Activated CD4-positive, alpha-beta T cell treated with anti-CD3 and anti-CD28 coated beads for 36 hours (primary cell): Measurements from ENCODE around the gene KCNK1. TPM values are rescaled to one million over a fixed set of nuclear protein-coding genes. Genes with fewer than 3 reads are reported as not detected.
"Not testable (repeated sequence)": the region's sequence is repeated elsewhere in the genome, so short reads cannot be mapped to it uniquely, and the experiment has no call there.

ENCODE experiments used
- ATAC-seq: fragments of 200-7000 bp; cut with Tn5 transposase; one replicate; pipeline ENCODE4 v1.10.0; 2021; ENCODE audit warnings: mild to moderate bottlenecking, moderate library complexity
- CTCF ChIA-PET: fragments of 350-600 bp; sonication (Branson Sonifier 250); formaldehyde crosslinking; loops from one replicate; lab custom pipeline; 2021; ENCODE audit warnings: antibody characterized with exemption; lab: Charles Lee
- POLR2A ChIA-PET: fragments of 350-600 bp; sonication (Branson Sonifier 250); formaldehyde crosslinking; loops from one replicate; lab custom pipeline; 2021; ENCODE audit warnings: antibody characterized with exemption, inconsistent platforms; lab: Charles Lee
- DNase-seq: peaks from one replicate; pipeline ENCODE4 v3.0.0-alpha.2; 2020
- H3K27ac Mint-ChIP-seq: one replicate; pipeline ENCODE4 v1.8.0; 2021; ENCODE audit warnings: mixed read lengths
- H3K27me3 Mint-ChIP-seq: one replicate; pipeline ENCODE4 v1.8.0; 2021; ENCODE audit warnings: mixed read lengths
- H3K36me3 Mint-ChIP-seq: one replicate; pipeline ENCODE4 v1.8.0; 2021; ENCODE audit warnings: low read depth, mixed read lengths
- H3K4me1 Mint-ChIP-seq: one replicate; pipeline ENCODE4 v1.8.0; 2021; ENCODE audit warnings: mixed read lengths
- H3K4me3 Mint-ChIP-seq: one replicate; pipeline ENCODE4 v1.8.0; 2021; ENCODE audit warnings: mild to moderate bottlenecking, moderate library complexity, mixed read lengths
- H3K9me3 Mint-ChIP-seq: one replicate; pipeline ENCODE4 v1.8.0; 2021; ENCODE audit warnings: low read depth, mixed read lengths
- intact Hi-C, 2 experiments: fragments of 100-400 bp; cut with DNase I in 1 of 2; cut with micrococcal nuclease in 1 of 2; formaldehyde crosslinking; loops; one replicate each; pipeline versions ENCODE4 v1.14.2 to v1.15.1; 2022 to 2024; cut with DNase I, micrococcal nuclease
- total RNA-seq, 2 experiments: library from RNA; stranded (reverse); gene quantifications; one replicate each; pipeline ENCODE4 v1.2.3, GENCODE V29; 2021

The KCNK1 gene
- total RNA-seq, 2 experiments from 2014 or later = 0.91 to 1.1 TPM

DNA sequence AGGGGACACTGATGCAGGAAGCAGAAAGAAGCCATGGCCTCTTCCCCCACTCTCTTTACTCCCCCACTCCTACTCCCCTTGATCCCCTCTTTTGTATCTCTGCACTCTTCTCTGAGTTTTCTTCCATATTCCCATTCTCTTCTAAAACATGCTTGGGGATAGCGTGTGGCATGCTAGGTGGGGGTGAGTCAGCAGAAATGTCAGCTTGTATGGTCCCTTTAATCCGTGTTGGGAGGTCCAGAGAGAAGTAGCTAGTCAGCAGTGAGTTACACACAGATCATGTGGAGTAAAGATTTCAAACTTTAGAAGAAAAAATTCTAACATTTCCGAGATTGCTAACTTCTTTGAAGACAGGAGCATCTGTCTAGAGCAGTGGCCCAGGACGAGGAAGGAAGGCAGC is 4.0 kb upstream of the KCNK1 start:
- POLR2A ChIA-PET = no interaction called here
- Mint-ChIP-seq H3K36me3 (no peaks in the 10 kb centered on the region), H3K27ac (no peak overlapping the region), H3K9me3 (no peaks in the 10 kb centered on the region), H3K4me1 (peaks cover 10% of the 10 kb centered on the region), H3K4me3 (no peak overlapping the region), H3K27me3 (peaks cover 46% of the 10 kb centered on the region)
- DNase-seq (no peak), ATAC-seq (no peak)
- CTCF ChIA-PET = no interaction called here
- intact Hi-C loops = no loop called here

DNA sequence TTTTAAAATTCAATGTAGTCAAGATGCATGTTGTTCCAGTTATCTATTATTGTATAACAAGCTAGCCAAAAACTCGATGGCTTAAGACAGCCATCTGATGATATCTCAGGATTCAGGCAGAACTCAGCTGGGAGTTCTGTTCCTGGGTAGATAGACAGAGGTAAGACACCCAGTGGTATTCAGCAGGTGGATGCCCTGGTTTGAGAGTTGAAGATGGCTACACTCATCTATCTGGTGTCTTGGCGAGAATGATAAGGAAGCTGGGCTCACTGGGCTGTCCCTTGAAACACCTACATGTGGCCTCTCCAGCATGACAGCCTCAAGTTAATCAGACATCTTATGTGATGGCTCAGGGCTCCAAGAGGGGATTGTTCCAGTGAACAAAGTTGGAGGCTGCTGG is 3.3 kb upstream of the KCNK1 start:
- H3K9me3 Mint-ChIP-seq = no peaks in the 10 kb centered on the region
- no peaks in the 10 kb centered on the region for H3K36me3 Mint-ChIP-seq
- H3K27ac Mint-ChIP-seq = no peak overlapping the region
- ATAC-seq (no peak), DNase-seq (no peak)
- peaks cover 53% of the 10 kb centered on the region for H3K27me3 Mint-ChIP-seq
- ChIA-PET POLR2A (no interaction called here), CTCF (no interaction called here)
- H3K4me3 Mint-ChIP-seq = no peak overlapping the region
- peaks cover 10% of the 10 kb centered on the region for H3K4me1 Mint-ChIP-seq
- intact Hi-C loops = no loop called here

DNA sequence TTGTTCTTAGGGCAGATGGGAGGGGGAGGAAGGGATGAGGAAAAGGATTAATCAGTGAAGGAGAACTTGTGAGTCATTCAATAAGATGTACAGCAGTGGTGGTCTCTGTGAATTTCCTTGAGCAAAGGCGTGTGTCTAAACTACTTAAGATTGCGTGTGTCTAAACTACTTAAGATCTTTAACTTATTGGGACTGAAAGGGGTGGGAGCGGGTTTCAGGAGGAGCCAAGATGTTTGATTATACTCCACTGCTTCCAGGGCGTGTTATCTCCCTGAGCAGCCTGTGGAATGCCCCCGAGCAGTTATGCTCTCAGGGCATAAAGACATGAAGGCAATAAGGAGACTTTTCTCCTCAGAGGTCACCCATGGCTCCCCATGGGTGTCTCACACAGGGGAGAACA is 2.5 kb upstream of the KCNK1 start:
- H3K4me3 Mint-ChIP-seq, CTCF ChIA-PET, H3K9me3 Mint-ChIP-seq, H3K27ac Mint-ChIP-seq, H3K36me3 Mint-ChIP-seq, POLR2A ChIA-PET, intact Hi-C loops, ATAC-seq, H3K4me1 Mint-ChIP-seq, DNase-seq: not testable (repeated sequence)
- H3K27me3 Mint-ChIP-seq = peaks cover 59% of the 10 kb centered on the region

DNA sequence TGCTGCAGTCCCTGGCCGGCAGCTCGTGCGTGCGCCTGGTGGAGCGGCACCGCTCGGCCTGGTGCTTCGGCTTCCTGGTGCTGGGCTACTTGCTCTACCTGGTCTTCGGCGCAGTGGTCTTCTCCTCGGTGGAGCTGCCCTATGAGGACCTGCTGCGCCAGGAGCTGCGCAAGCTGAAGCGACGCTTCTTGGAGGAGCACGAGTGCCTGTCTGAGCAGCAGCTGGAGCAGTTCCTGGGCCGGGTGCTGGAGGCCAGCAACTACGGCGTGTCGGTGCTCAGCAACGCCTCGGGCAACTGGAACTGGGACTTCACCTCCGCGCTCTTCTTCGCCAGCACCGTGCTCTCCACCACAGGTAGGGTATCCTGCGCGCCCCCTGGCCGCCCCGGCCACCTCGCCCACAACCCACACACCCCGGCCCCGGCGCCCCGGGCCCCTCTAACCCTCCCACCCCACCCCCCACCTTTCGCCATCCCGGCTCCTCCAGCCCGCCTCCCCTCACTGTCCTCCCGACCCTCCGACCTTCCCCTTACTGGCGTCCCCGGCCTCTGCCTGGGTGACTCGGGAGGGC is 352 bp downstream of the KCNK1 start:
- Mint-ChIP-seq H3K4me3 (peak overlapping the region; percentile 55), H3K27me3 (peaks cover 60% of the 10 kb centered on the region), H3K4me1 (peaks cover 10% of the 10 kb centered on the region), H3K9me3 (no peaks in the 10 kb centered on the region), H3K27ac (no peak overlapping the region), H3K36me3 (no peaks in the 10 kb centered on the region)
- ChIA-PET CTCF (no interaction called here), POLR2A (no interaction called here)
- DNase-seq (peak; percentile 28), ATAC-seq (peak; percentile 55)
- intact Hi-C loops = no loop called here

DNA sequence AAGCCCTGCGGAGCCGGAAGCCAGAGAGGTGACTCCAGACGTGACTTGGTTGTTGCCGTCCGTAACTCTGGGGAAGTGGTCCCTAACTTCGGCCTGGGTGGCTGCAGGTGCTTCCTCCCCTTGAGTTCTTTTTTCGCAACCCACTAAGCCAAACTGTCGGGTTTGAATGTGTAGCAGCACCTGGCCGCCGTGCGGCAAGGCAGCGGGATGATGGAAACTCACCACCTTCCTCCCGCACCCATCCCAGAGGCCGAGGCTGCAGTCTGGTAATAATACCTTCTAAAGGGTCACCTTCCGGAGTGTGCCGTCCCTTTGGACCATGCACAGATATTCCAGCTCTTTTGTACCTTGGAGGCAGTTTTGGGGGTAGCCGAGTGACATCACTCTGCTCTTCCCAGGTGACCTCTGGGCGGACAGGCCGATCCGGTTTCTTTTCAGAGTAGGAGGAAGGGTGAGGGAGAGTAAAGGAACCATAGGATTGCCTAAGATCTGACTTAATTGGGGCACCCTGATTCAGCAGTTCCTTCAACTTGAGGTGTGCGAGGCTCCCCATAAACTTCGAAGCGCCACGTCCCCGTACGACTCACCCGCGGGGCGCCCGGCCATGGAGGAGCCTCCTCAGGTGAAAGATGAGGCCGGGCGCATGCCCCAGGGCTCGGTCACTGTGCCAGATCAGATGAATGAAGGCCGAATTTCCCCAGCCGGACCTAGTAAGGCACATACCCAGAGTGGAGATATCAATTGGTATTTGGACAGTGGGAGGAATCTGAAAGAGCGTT is 1.0 kb downstream of the KCNK1 start:
- peaks cover 10% of the 10 kb centered on the region for H3K4me1 Mint-ChIP-seq
- H3K4me3 Mint-ChIP-seq = peak overlapping the region; percentile 55
- ChIA-PET POLR2A (no interaction called here), CTCF (no interaction called here)
- no peaks in the 10 kb centered on the region for H3K36me3 Mint-ChIP-seq
- DNase-seq = peak; percentile 19
- H3K27me3 Mint-ChIP-seq = peaks cover 60% of the 10 kb centered on the region
- no peak overlapping the region for H3K27ac Mint-ChIP-seq
- peak; percentile 23 for ATAC-seq
- no peaks in the 10 kb centered on the region for H3K9me3 Mint-ChIP-seq
- intact Hi-C loops = no loop called here

DNA sequence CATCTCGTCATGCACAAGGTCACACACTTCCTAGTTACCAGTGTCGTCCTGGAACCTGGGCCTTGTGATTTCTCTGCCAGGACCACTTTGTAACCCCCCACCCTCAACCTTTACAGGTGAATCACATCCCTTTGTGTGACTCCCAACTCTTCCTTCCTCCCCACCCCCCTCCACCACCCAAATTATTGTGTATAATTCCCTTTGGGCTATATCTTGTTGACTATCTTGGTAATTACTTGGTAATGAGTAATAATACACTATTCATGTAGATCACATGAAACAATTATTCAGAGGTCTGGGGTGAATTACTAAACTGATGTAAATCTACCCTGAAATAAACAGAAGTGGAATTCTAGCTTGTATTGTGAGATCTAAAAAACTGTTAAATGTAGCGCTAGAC is 1.7 kb downstream of the KCNK1 start:
- H3K27me3 Mint-ChIP-seq = peaks cover 58% of the 10 kb centered on the region
- H3K27ac Mint-ChIP-seq = no peak overlapping the region
- no peak for DNase-seq
- no peak for ATAC-seq
- H3K9me3 Mint-ChIP-seq = no peaks in the 10 kb centered on the region
- H3K4me3 Mint-ChIP-seq = peak overlapping the region; percentile 55
- intact Hi-C loops = no loop called here
- H3K4me1 Mint-ChIP-seq = peaks cover 10% of the 10 kb centered on the region
- no peaks in the 10 kb centered on the region for H3K36me3 Mint-ChIP-seq
- ChIA-PET CTCF (no interaction called here), POLR2A (no interaction called here)

DNA sequence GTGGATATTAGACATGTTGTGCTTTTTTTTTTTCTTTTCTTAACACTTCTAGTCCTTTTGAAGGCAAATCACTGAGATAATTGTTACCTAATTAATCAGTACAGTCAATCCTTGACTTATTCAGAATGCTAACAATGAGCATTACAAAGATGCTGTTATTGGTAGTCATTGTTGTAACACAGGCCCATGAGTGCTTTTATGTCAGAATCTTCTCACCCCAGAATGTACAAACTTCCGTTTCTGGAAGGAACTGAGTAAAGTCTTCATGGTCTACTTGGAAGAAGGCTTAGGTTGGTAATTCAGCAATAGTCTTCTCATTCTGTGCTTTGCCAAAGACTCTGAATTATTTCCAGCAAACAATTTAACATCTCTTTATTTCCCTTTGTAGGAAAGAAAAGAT is 3.1 kb downstream of the KCNK1 start:
- H3K4me3 Mint-ChIP-seq = no peak overlapping the region
- CTCF ChIA-PET = no interaction called here
- intact Hi-C loops = no loop called here
- H3K9me3 Mint-ChIP-seq = no peaks in the 10 kb centered on the region
- H3K27ac Mint-ChIP-seq = no peak overlapping the region
- H3K27me3 Mint-ChIP-seq = peaks cover 54% of the 10 kb centered on the region
- POLR2A ChIA-PET = no interaction called here
- no peak for ATAC-seq
- no peak for DNase-seq
- H3K36me3 Mint-ChIP-seq = no peaks in the 10 kb centered on the region
- H3K4me1 Mint-ChIP-seq = peaks cover 6% of the 10 kb centered on the region

DNA sequence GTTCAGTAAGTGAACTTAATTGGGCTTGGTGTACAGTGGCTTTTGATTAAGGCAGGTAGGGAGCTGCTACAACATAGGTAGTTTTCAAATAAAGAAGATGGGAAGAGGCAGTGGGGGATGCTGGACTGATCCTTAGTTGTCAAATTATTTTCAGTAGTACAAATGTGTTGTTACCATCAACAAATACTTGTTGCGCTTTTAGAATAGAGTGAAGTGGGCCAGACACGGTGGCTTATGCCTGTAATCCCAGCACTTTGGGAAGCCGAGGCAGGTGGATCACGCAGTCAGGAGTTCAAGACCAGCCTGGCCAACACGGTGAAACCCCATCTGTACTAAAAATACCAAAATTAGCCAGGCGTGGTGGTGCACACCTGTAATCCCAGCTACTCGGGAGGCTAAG is 5.5 kb downstream of the KCNK1 start:
- CTCF ChIA-PET, H3K36me3 Mint-ChIP-seq, H3K4me1 Mint-ChIP-seq, ATAC-seq, POLR2A ChIA-PET, DNase-seq, intact Hi-C loops, H3K4me3 Mint-ChIP-seq, H3K27ac Mint-ChIP-seq, H3K9me3 Mint-ChIP-seq: not testable (repeated sequence)
- peaks cover 48% of the 10 kb centered on the region for H3K27me3 Mint-ChIP-seq

DNA sequence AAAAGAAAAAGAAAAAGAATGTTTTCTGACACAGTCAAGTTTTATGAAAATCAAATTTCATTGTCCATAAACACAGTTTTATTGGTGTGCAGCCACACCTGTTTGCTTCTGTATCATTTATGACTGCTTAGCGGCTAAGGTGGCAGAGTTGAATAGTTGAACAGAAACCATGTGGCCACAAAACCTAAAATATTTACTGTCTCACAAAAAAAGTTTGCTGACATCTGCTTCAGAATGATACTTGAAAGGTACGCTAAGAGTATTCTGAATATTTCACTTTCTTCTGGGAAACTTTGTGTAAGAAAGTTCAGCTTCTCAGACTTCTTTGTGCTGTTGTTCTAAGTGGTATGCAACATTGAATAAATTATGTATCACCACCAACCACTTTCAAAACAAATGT is 6.2 kb downstream of the KCNK1 start:
- intact Hi-C loops = no loop called here
- Mint-ChIP-seq H3K36me3 (no peaks in the 10 kb centered on the region), H3K9me3 (no peaks in the 10 kb centered on the region), H3K4me1 (no peaks in the 10 kb centered on the region), H3K4me3 (no peak overlapping the region), H3K27ac (no peak overlapping the region), H3K27me3 (peaks cover 42% of the 10 kb centered on the region)
- ChIA-PET CTCF (no interaction called here), POLR2A (no interaction called here)
- no peak for ATAC-seq
- no peak for DNase-seq

DNA sequence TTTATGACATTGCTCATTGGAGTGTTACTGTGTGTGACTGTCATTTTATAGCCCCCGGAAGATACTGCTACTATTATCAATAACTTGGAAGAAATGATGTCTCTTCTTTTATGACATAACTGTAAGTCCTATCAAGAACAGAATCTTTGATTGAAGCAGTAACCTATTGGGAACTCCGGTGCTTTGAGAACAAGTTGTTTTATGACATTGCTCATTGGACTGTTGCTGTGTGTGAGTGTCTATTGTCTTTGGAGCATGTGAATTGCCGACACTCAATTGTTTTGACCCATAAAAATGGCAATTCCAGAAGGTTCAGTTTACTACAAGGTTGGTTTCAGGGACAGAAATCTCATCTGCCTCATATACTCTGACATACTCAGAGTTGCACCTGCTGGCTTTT is 8.0 kb downstream of the KCNK1 start:
- ATAC-seq = no peak
- H3K27me3 Mint-ChIP-seq = peaks cover 27% of the 10 kb centered on the region
- CTCF ChIA-PET = interaction anchor here (0.7 kb wide), 1 partner anchor 290 kb away, joined by 3 read pairs; no protein-coding TSS in a partner anchor

DNA sequence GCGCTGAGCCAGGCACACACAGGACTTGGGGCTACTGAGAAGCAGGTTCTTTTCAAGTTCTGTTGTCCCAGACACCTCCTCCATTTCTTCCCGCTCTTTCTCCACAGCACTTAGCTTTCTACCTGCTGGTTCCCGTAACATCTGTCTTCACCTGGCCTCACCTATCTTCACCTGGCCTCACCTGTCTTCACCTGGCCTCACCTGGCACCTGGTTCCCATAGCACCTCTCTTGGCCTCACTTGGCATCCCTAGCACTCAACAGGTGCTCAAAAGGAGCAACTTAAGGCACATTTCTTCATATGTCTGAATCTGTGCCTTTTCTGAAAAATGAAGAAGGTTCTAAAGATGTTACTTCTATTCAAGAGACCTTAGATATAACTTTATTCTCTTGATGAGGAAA is 10.4 kb downstream of the KCNK1 start:
- DNase-seq = no peak
- Mint-ChIP-seq H3K4me1 (peaks cover 8% of the 10 kb centered on the region), H3K4me3 (no peak overlapping the region), H3K27me3 (peaks cover 17% of the 10 kb centered on the region), H3K36me3 (no peaks in the 10 kb centered on the region), H3K9me3 (no peaks in the 10 kb centered on the region), H3K27ac (no peak overlapping the region)
- ChIA-PET POLR2A (no interaction called here), CTCF (no interaction called here)
- intact Hi-C loops = no loop called here
- no peak for ATAC-seq

More for the DNA sequence above, 8.0 kb downstream of the KCNK1 start:
- no peak overlapping the region for H3K27ac Mint-ChIP-seq
- DNase-seq = no peak
- no peaks in the 10 kb centered on the region for H3K9me3 Mint-ChIP-seq
- intact Hi-C loops = no loop called here
- no peak overlapping the region for H3K4me3 Mint-ChIP-seq
- no peaks in the 10 kb centered on the region for H3K4me1 Mint-ChIP-seq
- H3K36me3 Mint-ChIP-seq = no peaks in the 10 kb centered on the region
- POLR2A ChIA-PET = no interaction called here

DNA sequence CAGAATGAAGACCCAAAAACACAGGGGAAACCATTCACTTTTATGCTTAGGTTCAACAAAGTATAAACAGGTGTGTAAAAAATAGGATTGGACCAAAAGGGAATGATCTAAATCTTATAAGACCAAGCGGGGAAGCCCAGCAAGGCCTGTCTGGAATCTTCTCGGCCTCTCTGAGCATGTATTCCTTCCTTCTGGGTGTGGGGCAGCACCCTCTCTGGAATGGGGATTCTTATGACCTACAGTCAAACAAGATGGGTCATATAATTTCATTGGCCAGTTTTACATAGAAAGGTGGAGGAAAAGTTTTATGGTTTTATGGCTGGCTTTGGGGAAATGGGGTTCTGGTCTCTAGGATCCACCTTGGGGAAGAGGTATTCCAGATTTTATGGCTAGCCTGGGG is 11.2 kb downstream of the KCNK1 start:
- H3K9me3 Mint-ChIP-seq = no peaks in the 10 kb centered on the region
- peaks cover 8% of the 10 kb centered on the region for H3K4me1 Mint-ChIP-seq
- H3K27ac Mint-ChIP-seq = no peak overlapping the region
- H3K4me3 Mint-ChIP-seq = no peak overlapping the region
- no peak for DNase-seq
- peaks cover 16% of the 10 kb centered on the region for H3K27me3 Mint-ChIP-seq
- ChIA-PET POLR2A (no interaction called here), CTCF (no interaction called here)
- ATAC-seq = no peak
- H3K36me3 Mint-ChIP-seq = no peaks in the 10 kb centered on the region
- intact Hi-C loops = no loop called here
